Right ventricle myocardium superior (tissue), 1 donor: ENCODE results near the gene ZNF616. TPM values are rescaled to one million over a fixed set of nuclear protein-coding genes. Genes with fewer than 3 reads are reported as not detected.

Source experiments
- ATAC-seq: fragments of 200-7000 bp; cut with Tn5 transposase; one replicate; pipeline ENCODE4 v1.9.1; 2020; ENCODE audit warnings: mild to moderate bottlenecking; ENCODE audit not compliant: poor library complexity
- DNase-seq: peaks from one replicate; pipeline ENCODE4 v3.0.0-alpha.2; 2020
- intact Hi-C: fragments of 100-400 bp; cut with DNase I; formaldehyde crosslinking; loops from one replicate; pipeline ENCODE4 v1.11.2; 2022
- long read RNA-seq: library from polyadenylated mRNA; unstranded; transcript quantifications from one replicate; pipeline ENCODE4 v2.0.0, GENCODE V29; 2021
- total RNA-seq: library from RNA; stranded (reverse); fragmentation: NEBNext Ultra II Directional; extraction: Animal tissue kit (Norgen Biotek cat#: 25700); gene quantifications from one replicate; pipeline ENCODE4 v1.2.1, GENCODE V29; 2021
- donor health status: DM: no; HTN: yes; CAD: no; lungs with severe emphysema.

ZNF616 gene
- 4.8 TPM for total RNA-seq
- long read RNA-seq, full-length matches to known transcripts: 8 of 9 reads
- long read RNA-seq, partial matches to known transcripts: 0 of 9 reads
- long read RNA-seq, other reads (novel, unspliced or antisense): 1 of 9 reads

DNA sequence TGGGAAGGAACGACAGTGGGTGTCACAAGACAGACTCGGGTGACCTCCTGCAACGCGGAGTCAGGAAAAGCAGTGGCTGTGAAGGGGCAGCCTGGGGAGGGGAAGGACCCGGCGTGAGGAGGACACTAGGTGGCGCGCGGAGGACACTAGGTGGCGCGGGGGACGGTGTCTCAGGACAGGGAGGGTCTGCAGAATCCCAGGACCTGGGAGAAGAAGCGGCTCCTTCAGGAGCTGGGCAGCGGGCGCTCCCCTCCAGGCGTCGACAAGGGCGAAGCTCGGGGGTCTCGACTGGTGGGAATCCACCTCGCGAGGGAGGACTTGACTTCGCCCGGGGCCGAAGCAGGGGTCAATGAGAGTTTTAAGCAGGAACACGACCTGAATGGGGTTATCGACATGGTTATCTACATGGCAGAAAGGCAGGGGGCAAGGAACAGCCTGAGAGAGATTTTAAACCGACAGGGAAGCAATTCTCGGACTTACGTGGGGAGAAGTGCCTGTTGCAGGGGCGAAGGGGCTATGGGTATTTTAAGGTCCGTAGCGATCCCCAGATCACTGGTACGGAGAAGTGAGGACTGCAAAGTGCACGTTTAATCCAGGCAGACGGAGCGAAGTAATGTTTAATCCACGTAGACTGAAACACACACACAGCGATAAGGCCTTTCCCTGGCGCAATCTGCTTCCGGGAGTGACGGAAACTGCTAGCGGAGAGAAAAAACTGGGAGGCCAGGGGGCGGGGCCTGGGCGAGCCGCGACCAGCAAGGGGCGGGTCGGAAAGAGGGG is at the start of gene ZNF616:
TSS of gene ZNF616 (minus strand) at position 687 of the 780 bp plus-strand sequence. CDS start 9,426 bp downstream, outside the sequence.
- peak; percentile 97 for DNase-seq
- ATAC-seq: peak; percentile 99
- intact Hi-C loops: loop anchor here (2.0 kb wide), 1 partner anchor 97 kb away; no protein-coding TSS in a partner anchor

DNA sequence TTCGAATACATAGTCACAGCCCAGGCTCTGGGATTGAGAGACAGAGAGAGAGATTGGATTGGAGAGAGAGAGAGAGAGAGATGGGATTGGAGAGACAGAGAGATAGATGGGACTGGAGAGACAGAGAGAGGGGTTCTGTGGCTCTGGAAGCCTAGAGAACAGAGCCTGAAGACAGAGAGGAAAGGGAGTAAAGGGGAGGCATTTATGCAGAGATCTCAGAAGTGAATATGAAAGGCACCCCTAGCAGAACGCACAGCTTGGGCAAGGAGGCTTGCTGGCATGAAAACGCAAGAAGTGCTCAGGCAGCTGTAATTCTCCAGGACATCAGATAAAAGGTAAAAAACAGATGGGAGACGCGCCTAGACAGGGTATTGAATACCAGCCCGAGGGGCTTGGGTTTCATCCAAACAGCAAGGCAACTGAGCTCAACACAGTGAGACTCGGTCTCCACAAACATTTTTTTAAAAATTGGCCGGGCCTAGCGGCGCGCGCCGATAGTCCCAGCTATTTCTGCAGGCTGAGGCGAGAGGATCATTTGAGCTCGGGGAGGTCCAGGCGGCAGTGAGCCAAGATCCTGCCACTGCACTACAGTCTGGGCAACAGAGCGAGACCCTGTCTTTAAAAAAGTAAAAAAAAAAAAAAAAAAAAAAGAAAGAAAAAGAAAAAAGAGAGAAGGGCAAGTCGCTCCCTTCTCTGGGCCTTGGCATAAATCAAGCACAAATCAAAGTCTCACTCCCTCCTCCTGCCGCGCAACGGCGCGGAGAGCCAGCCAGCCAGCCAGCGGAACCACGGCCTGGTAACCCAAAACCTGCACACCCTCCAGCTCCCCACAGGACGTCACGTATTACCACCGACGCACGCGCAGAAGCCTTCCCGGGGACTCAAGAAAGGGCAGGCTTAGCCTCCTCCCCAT is 49.3 kb upstream of the ZNF616 start:
- DNase-seq (peak; percentile 88), ATAC-seq (peak; percentile 88)
- intact Hi-C loops: no loop called here

DNA sequence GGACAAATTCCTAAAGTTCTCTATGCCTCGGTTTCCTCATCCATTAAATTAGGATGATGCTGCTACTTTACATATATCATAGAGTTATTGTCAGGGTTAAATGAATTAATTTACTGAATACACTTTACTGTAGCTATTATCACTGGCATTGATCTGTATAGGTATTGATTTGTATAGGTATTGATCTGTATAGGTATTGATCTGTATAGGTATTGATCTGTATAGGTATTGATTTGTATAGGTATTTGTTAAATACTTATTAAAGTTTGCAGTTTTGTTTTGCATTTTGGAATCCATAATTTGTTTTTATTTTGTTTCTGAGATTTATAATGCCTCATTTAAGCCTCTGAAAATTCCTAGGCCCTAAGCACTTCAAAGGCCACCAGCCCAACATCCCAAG is 47.7 kb upstream of the ZNF616 start:
- intact Hi-C loops: no loop called here
- ATAC-seq (no peak), DNase-seq (no peak)

DNA sequence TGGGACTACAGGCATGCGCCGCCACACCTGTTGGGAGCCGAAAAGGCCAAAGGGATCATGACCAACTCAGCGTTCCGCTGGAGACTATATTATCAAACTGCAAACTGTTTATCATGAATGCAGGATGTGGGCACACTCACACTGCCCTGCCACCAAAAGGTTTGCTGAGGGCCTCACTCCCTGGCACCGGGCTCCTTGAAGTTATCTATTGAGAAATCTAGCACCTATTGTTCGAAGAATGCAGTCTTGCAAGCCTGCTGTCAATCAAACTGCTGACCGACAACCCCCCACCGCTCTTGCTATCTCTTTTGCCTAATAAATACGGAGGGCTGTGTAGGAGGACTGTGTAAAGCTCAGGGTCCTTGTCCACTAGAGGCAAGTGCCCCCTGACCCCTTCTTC is 36.8 kb upstream of the ZNF616 start:
- DNase-seq (no peak), ATAC-seq (no peak)
- intact Hi-C loops: no loop called here

DNA sequence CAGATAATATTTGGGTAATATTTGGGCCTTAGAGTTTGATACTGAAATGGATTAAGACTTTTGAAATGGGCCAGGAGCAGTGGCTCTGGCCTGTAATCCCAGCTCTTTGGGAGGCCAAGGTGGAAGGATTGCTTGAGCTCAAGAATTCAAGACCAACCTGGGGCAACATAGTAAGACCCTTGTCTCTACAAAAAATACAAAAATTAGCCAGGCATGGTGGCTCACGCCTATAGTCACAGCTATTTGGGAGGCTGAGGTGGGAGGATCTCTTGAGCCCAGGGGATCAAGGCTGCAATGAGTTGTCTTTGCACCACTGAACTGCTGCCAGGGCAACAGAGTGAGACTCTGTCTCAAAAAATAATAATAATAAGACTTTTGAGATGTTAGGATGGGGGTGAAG is 32.6 kb upstream of the ZNF616 start:
- ATAC-seq (no peak), DNase-seq (no peak)
- intact Hi-C loops: no loop called here

DNA sequence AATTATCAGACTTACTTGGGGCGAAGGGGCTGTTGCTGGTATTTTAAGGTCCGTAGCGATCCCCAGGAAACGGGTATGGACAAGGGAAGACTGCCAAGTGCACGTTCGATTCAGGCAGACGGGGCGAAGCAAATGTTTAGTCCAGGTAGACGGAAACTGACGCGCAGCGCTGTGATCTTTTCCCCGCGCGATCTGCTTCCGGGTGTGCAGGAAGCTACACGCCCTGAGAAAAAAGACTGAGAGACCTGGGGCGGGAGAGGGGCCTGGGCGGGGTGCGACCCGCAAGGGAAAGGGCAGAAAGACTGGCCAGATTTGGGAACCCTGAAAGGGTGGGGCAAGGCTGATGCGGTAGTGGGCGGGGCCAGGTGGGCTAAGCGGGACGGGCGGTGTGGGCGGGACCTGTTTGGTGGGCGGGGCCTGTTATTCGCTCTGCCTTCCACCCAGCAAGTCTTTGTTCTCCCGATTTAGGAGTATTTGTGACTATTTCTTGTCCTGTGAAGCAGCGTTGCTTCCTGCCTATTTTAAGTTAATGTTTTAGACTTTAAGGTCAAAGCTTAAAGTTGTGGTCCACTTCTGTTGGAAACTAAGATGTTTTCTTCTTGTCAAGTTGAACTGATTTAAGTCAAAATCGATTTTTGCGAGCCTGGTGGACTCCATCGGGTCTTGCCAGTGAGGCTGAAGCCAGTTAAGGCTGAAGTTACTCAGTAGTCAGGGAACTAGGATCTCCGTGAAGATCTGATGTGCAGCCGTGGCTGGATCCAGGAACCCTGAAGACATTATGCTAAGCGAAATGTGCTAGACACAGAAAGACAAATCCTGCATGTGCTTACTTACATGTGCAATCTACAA is 31.8 kb upstream of the ZNF616 start, which contains the start of gene ZNF836:
TSS of gene ZNF836 (minus strand) at position 301 of the 849 bp plus-strand sequence. CDS start 3,549 bp downstream, outside the sequence.
- ATAC-seq (peak; percentile 99), DNase-seq (peak; percentile 94)
- intact Hi-C loops: no loop called here

DNA sequence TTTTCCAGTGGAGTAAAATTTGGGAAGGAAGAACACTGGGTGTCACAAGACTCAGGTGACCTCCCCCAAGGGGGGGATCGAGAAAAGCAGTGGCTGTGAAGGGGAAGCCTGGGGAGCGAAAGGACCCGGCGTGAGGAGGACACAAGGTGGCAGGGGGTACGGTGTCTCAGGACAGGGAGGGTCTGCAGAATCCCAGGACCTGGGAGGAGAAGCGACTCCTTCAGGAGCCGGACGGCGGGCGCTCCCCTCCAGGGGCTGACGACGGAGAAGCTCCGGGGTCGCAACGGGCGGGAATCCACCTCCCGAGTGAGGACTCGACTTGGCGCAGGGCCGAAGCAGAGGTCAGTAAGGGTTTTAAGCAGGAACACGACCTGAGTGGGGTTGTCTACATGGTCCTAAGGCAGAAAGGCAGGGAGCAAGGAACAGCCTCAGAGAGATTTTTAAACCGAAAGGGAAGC is 31.2 kb upstream of the ZNF616 start:
- intact Hi-C loops: no loop called here
- ATAC-seq (peak; percentile 39), DNase-seq (peak; percentile 56)

DNA sequence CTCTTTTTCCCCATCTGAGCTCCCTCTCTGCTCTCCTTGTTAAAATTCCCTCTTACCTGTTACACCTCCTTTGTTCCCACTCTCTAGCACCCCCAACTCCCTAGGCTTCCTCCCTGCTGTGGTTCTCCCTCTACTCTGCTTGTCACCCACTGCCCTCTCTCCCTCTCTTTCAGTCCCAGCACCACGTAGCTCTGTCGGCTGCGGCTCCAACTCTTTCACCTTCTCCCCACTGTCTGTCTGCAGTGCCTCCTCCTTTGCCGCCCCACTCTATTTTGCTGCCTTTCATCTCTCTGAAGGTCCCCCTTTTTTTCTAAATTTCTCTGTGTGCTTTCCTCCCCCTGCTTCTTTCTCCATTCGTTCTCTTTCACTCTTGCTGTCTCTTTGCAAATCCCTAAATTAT is 30.6 kb upstream of the ZNF616 start:
- no peak for ATAC-seq

DNA sequence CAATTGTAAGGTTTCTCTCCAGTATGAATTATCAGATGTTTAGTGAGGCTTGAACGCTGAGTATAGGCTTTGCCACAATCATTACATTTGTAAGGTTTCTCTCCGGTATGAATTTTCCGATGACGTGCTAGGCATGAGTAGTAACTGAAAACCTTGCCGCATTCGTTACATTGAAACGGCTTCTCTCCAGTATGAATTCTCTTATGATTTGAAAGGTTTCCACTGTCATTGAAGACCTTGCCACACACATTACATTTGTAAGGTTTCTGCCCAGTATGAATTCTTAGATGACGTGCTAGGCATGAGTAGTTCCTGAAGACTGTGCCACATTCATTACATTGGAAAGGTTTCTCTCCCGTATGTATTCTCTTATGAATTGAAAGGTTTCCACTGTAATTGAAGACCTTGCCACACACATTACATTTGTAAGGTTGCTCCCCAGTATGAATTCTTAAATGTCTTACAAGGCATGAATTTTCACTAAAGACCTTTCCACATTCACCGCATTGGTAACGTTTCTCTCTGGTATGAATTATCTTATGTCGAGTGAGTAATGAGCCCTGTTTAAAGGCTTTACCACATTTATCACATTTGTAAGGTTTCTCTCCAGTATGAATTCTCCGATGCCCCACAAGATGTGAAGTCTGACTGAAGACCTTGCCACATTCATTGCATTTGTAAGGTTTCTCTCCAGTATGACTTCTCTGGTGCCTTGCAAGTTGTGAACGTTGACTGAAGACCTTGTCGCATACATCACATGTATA is 16.0 kb upstream of the ZNF616 start:
- ATAC-seq: no peak
- DNase-seq: no peak
- intact Hi-C loops: no loop called here

More for the DNA sequence above, 30.6 kb upstream of the ZNF616 start:
- intact Hi-C loops: no loop called here
- DNase-seq: no peak

DNA sequence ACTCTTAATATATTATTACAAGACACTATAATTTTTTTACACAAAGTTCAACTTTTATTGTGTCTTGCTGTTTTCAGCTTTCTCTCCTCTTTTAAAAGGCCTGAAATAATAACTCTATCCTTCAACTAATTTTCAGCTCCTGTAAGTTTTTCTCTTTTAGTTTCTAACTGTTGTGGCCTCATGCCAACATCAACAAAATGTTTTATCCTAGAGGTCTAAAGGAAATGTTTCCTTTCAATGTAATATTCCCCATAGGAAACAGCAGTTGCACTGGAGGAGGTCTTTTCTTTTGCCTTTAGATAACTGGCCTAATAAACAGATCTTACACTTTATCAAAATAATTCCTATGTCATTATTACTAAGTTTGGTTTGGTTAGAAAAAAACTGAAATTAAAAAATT is 8.5 kb upstream of the ZNF616 start:
- intact Hi-C loops: no loop called here
- DNase-seq (no peak), ATAC-seq (no peak)

DNA sequence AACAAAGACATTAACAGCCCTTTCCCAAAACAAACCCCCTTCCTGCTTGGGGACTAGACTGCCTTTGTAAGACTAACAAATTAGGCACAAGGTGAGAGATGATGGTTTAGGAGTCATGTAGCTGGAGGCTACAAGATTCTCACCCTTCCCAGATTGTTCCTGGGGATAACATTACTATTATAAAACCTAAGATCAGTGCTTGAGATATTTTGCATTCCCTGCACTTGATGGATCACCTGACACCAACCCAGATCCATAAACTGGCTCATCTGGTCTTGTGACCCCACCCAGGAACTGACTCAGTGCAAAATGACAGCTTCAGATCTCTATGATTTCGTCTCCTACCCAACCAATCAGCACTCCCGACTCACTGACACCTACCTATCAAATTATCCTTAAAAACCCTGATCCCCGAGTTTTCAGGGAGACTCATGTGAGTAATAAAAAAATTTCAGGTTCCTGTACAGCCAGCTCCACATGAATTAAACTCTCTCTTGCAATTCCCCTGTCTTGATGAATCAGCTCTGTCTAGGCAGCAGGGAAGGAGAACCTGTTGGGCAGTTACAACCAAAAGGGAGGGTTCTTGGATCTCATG is 2.4 kb upstream of the ZNF616 start:
- intact Hi-C loops: no loop called here
- DNase-seq (no peak), ATAC-seq (no peak)

DNA sequence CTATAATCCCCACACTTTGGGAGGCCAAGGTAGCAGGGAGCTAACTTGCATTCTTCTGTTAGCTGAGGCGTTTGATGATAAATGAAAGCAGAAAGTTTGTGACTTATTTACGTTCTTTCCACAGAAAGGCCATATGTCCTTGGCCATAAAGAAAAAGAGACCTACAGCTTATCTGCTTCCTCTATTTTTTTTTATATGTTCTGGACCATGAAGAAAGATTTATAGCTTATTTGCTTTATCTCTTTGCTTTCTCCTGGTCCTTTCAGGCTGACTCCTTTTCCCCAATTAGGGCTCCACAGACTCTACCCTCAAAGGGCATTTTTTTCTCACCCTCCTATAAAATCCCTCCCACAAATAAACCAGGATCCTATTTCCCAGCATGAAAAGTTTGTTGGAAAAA is 1.5 kb upstream of the ZNF616 start:
- intact Hi-C loops: no loop called here
- DNase-seq (no peak), ATAC-seq (no peak)

DNA sequence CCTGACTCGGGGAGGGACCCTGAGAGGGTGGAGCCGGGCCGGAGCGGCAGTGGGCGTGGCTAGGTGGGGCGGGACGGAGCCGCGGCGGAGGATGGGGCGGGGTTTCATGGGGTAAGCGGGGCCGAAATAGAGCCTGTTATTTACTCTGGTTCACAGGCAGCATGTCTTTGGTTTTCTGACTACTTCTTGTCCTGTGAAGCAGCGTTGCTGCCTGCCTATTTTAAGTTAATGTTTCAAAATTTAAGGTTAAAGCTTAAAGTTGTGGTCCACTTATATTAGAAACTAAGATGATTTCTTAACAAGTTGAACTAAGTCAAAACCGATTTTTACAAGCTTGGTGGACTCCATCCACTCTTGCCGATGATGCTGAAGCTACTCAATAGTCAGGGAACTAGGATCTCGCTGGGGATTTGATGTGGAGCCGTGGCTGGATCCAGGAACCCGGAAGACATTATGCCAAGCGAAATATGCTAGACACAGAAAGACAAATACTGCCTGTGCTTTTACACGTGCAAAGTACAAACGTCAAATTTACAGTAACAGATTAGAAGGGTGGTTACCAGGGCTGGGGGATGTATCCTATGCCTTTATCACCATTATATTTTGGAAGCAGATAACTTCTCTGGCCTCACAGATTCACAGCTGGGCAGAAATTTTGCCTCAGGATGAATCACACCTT is 433 bp upstream of the ZNF616 start:
- intact Hi-C loops: no loop called here
- ATAC-seq (no peak), DNase-seq (no peak)

DNA sequence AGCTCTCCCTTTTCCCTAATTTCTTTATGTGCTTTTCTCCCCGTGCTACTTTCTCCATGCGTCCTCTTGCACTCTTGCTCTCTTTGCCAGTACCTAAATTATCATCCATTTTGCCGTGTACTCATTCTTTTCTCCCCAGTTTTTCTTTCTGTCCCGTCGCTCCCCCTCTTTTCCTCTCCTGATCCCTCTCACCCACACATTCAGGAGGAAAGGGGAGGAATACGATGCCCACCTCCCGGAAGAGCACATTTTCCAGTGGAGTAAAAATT is 821 bp downstream of the ZNF616 start:
- intact Hi-C loops: loop anchor here (2.0 kb wide), 1 partner anchor 98 kb away; no protein-coding TSS in a partner anchor
- ATAC-seq: no peak
- no peak for DNase-seq

DNA sequence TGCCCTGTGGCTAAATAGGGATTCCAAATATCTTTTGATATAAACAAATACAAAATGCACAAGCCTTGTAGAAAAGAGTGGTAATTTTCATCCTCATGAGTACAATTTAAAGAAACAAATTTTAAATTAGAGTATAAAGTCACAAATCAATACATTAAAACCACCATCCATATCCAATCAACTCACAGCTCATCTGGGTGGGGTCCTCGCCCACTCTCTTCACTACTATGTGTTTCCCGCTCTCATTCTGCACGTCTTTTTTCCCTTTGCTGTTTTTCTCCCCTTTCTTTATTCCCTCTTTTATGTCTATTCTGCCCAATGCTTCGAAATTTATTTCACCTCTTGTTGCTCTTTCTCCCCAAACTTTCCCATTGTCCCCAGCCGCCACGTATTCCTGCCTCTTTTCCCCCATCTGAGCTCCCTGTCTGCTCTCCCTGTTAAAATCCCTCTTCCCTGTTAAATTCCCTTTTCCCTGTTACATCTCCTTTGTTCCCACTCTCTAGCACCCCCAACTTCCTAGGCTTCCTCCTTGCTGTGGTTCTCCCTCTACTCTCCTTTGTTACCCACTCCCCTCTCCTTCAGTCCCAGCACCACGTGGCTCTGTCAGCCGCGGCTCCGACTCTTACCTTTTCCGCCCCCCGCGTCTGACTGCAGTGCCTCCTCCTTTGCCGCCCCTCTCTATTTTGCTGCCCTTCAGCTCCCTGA is 1.3 kb downstream of the ZNF616 start:
- intact Hi-C loops: loop anchor here (2.0 kb wide), 1 partner anchor 98 kb away; no protein-coding TSS in a partner anchor
- ATAC-seq (no peak), DNase-seq (no peak)

DNA sequence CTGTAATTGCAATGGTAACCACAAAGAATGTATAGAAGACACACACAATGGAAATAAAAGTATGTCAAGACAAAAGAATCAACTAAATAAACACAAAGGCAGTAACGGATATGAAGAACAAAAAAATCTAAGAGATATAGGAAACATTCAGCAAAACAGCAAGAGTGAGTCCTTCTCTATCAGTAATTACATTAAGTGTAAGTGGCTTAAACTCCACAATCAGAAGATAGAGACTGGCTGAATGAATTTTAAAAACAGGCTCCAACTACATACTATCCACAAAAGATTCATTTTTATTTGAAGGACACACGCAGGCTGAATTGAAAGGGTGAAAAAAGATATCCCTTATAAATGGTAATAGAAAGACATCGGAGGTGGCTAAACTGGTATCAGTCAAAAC is 19.5 kb downstream of the ZNF616 start:
- ATAC-seq (no peak), DNase-seq (no peak)
- intact Hi-C loops: no loop called here
